SK-N-MC (cell line): ENCODE results near the gene APOBEC3H.
"Not testable (repeated sequence)": the region's sequence is repeated elsewhere in the genome, so short reads cannot be mapped to it uniquely, and the experiment has no call there.

Source experiments
- EZH2 ChIP-seq: fragments of 200-600 bp; sonication (generic); IDR thresholded peaks from one replicate; pipeline ENCODE4 v1.6.1; 2017; ENCODE audit warnings: antibody characterized with exemption
- FOXP2 ChIP-seq: optimal IDR thresholded peaks from 2 replicates; pipeline ENCODE3; 2011; ENCODE audit warnings: mild to moderate bottlenecking, moderate library complexity; ENCODE audit not compliant: insufficient read depth; ENCODE audit errors: extremely low read length, control extremely low read depth
- POLR2AphosphoS5 ChIP-seq: IDR thresholded peaks from 2 replicates; pipeline ENCODE4 v1.6.1; 2012; ENCODE audit warnings: mild to moderate bottlenecking, low read depth, low read length, borderline replicate concordance

DNA sequence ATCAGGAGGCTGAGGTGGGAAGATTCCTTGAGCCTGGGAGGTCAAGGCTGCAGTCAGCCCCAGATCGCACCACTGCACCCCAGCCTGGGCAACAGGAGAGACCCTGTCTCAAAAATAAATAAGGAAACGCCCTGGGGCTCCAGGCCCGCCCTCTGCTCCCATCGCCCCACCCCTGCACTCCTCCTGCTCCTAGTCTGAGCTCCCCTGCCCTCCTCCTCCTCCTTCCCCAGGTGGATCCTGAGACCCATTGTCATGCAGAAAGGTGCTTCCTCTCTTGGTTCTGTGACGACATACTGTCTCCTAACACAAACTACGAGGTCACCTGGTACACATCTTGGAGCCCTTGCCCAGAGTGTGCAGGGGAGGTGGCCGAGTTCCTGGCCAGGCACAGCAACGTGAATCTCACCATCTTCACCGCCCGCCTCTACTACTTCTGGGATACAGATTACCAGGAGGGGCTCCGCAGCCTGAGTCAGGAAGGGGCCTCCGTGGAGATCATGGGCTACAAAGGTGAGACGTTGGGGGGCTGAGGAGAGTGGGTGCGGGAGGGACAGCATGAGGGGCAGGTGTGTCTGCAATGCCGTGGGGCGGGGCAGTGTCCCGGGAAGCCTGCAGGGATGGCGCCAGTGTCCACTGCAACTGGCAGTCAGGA, 45.1 kb upstream of the APOBEC3H start:
- TF ChIP-seq POLR2AphosphoS5, EZH2, FOXP2: not testable (repeated sequence)
